H1 (cell line): ENCODE measurements around the gene ADGRB3. TPM values are rescaled to one million over a fixed set of nuclear protein-coding genes. Genes with fewer than 3 reads are reported as not detected.

Experiments used
- JUN ChIP-seq: IDR thresholded peaks from 2 replicates; pipeline ENCODE4 v1.6.1; 2011; ENCODE audit warnings: low read depth, mild to moderate bottlenecking, improper control_type of control experiment, low read length
- POU5F1 ChIP-seq: IDR thresholded peaks from 2 replicates; pipeline ENCODE4 v1.6.1; 2011; ENCODE audit warnings: low read depth, mild to moderate bottlenecking, low read length, moderate library complexity
- TBP ChIP-seq: IDR thresholded peaks from 2 replicates; pipeline ENCODE4 v1.6.1; 2011; ENCODE audit warnings: low read depth, low read length, improper control_type of control experiment
- polyA plus RNA-seq, 7 experiments: library from polyadenylated mRNA; depleted of rRNA in 3 of 7; stranded (reverse) in 5 of 7; unstranded in 2 of 7; fragments of >200 nt in 5 of 7; fragments of 200-250 nt in 2 of 7; gene quantifications; 1 replicate in 5 of 7; 2 replicates in 1 of 7; 4 replicates in 1 of 7; pipeline versions ENCODE4 v1.2.1 to v1.2.3, GENCODE V29; 2011 to 2013; ENCODE audit warnings: missing spikeins in 2 of 7, mixed read lengths in 2 of 7
- total RNA-seq: library from RNA; stranded (reverse); fragmentation: NEBNext Ultra II Directional; extraction: Animal tissue kit (Norgen Biotek cat#: 25700); gene quantifications from 2 replicates; pipeline ENCODE4 v1.2.1, GENCODE V29; 2021

The ADGRB3 gene
- total and polyA plus RNA-seq, 2 of the 8 experiments (the other 6 are each of a cell fraction or from before 2014, with no cell fraction given): 0.35 to 1.2 TPM

DNA sequence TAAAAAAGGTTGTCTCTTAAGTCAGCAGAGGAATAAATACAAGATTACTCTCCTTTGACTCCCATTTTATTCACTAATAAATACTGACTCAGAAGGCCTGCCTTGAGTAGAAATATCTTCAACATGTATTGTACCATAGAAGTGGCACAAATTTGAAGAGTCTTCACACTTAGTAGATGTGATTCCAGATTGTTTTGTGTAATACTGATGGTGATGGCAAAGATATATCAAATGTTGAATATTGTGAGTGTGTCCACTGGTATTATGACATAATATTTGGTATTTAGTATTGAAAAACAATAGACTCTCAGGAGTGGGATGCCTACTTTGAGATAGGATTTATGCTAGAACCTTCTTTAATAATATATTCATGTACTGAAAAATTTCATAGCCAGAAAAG is 7.0 kb downstream of the ADGRB3 start (continued):
- TF ChIP-seq POU5F1 (no peak), TBP (no peak), JUN (no peak)
